ENCODE data around the gene ST7. TPM values are rescaled to one million over a fixed set of nuclear protein-coding genes. Genes with fewer than 3 reads are reported as not detected.

Gene ST7
- total RNA-seq, 4 donors from 2014 or later = 16.2 to 38.6 (median 22.5) TPM

DNA sequence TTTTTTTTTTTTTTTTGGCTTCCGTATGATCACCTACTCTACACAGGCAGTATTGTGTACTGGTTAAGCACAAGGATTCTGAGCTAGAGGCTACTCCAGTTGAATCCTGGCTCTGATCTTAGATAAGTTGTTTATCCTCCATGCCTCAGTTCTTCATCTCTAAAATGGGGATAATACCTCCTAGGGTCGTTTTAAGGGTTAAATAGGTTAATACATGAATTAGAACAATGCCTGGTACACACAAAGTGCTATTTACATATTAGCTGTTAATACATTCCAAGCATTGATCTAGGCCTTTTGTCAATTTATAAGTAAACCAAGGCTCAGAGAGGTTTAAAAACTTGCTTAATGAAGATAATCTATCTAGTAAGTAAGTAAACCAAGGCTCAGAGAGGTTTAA lies 59.0 kb downstream of the ST7 start:
- TF ChIP-seq, protein P1, sequence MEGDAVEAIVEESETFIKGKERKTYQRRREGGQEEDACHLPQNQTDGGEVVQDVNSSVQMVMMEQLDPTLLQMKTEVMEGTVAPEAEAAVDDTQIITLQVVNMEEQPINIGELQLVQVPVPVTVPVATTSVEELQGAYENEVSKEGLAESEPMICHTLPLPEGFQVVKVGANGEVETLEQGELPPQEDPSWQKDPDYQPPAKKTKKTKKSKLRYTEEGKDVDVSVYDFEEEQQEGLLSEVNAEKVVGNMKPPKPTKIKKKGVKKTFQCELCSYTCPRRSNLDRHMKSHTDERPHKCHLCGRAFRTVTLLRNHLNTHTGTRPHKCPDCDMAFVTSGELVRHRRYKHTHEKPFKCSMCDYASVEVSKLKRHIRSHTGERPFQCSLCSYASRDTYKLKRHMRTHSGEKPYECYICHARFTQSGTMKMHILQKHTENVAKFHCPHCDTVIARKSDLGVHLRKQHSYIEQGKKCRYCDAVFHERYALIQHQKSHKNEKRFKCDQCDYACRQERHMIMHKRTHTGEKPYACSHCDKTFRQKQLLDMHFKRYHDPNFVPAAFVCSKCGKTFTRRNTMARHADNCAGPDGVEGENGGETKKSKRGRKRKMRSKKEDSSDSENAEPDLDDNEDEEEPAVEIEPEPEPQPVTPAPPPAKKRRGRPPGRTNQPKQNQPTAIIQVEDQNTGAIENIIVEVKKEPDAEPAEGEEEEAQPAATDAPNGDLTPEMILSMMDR (IDR thresholded peaks at IDR 0.05; ENCODE audit: low read depth) = no peak

DNA sequence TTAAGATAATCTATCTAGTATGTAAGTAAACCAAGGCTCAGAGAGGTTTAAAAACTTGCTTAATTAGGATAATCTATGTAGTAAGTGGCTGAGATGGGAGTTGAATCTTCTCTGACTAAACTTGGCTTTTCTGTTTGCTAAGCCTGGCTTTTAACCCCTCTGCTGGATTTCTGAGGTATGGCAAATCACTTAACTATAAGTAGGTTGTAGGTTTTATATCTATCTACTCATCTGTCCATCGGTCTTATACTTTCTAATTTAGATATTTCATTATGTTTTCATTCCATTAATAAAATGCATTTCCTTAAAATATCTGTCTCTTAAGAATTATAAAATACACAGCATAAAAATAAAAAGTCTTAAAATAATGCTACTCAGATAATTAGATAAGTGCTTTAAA lies 59.4 kb downstream of the ST7 start:
- TF ChIP-seq, protein P1 (IDR thresholded peaks at IDR 0.05; ENCODE audit: low read depth) = no peak

DNA sequence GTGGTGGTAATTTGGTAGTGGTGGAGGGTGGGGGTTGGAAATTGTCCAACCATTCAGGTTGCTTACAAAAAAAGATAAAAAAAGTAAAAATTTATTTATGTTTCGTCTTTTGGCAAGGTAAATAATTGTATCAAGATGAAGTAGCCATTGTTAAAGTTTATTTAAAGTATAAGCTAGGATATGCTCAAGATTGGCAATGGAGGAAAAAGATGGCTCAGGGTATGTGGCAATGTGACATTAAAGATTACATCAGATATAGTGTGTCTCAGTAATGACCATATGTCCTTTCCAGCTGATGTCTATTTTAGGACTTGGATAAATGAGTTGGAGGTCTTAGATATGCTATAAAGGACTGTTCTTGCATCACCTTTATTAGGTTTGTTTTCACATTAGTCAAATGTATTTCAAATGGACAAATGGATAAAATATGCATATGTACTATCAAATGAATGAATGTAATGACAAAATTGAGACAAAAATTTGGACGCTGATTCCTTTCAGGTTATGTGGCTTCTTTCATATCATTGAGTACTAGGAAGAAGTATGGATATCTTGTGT lies 60.9 kb downstream of the ST7 start:
- TF ChIP-seq, protein P1 (IDR thresholded peaks at IDR 0.05; ENCODE audit: low read depth) = no peak

DNA sequence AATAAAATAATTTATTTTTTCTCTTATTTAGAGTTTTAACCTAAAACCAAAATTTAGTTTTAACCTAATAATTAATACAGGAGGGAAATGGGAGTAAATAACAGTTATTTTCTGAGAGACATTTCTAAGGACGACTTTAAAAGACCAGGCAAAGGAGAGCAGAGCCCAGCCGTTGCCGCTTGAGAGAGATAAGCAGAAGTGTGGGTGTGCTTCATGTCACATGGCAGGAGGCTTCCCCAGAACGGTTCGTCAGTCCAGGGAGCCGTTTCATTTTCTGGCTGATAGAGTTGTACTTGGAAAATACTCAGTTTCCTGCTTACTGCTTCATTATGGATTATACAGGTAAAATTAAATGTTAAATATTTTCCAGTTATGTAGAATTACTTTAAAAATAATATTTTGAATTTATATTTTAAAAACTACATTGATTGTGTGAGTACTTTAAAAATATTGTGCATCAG lies 61.4 kb downstream of the ST7 start:
- TF ChIP-seq, protein P1 (IDR thresholded peaks at IDR 0.05; ENCODE audit: low read depth) = no peak

DNA sequence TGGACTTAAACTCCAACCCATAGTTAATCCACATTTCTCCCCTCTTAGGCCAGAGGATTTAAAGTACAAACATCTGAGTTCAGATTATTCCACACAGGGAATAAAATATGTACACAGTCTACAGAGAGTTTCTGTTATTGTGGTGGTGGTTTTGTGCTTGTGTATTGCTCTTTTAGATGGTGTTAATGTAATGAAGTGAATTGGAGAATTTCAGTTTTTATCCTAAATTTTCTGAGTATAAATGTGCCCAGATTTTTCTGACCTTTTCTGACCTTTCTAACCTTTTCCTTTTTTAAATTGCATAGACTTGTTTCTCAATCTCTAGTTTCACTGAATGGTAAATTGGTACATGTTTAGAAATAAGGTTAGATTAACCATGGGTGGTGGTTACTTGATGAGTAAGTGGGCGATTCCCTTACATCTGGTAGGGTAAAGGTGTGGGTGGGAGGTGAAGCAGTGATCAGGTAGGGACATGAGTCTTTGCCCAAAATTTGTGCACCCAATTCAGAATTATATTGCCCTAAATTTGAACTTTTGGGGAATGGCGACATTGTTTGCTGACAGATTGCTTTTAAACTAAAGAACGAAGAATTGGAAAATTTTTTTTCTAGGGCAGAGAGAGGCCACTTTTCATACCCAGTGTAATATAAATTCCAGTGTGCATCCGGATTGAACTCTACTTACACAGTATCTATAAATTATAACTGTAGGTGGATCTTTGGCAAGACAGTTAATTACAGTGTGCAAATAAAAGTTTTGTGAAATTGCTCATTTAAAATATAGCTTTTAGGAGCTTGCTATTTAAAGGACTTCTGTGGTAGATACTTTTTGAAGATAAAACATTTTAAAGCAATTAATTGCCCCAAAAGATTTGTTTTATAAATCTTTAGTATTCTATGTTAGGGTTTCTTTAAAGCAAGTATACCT lies 62.2 kb downstream of the ST7 start:
- TF ChIP-seq, protein P1 (IDR thresholded peaks at IDR 0.05; ENCODE audit: low read depth) = no peak

DNA sequence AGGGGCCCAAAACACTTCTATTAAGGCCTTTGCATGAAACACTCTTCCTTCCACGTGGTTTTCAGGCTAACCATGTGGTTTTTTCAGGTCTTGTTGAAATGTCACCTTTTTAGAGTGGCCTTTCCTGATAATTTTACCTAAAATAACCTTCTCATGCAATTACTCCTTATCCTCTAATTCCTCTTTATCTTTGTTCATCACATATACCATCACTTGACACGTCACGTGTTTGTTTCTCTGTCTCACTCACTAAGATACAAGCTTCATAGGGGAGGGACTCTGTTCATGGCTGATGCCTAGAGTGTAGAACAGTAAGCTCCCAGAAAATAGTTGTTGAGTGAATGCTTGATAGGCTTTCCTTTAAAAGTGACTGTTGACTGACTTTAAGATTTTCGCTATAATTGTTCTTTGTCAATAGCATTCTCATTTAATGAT lies 63.7 kb downstream of the ST7 start:
- TF ChIP-seq, protein P1 (IDR thresholded peaks at IDR 0.05; ENCODE audit: low read depth) = no peak

DNA sequence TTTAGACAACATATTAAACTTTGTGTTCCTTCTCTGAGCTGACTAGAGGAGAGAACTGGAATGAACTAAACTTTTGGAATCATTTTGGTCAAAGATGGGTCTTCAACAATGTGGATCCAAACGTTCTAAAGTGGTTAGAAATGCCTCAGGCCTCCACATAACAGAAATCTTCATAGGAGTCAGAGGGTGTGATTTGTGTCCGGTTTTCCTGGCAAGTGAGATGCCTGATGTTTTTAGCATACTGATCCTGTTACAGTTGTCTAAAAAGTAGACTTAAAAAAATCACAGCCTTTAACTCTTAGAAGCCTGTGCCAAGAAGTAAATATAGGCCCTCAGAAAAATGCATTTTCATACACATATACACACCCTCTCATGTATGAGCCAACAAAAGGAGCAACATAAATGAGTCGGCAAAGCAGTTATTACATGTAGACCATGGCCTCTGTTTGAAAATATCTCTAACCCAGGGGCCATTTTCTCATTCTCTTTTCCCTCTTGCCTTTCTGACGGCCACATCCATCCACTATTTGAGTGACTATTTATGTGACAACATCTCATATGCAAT lies 64.5 kb downstream of the ST7 start:
- TF ChIP-seq, protein P1 (IDR thresholded peaks at IDR 0.05; ENCODE audit: low read depth) = no peak
